Measurements from ENCODE around the gene CLEC18A. TPM values are rescaled to one million over a fixed set of nuclear protein-coding genes. Genes with fewer than 3 reads are reported as not detected.
"Not testable (repeated sequence)": the region's sequence is repeated elsewhere in the genome, so short reads cannot be mapped to it uniquely, and the experiment has no call there.

The CLEC18A gene
- total RNA-seq, 2 experiments from 2014 or later: 1.6 to 2.0 TPM

- H3K4me1 Mint-ChIP-seq; H3K27ac Mint-ChIP-seq; H3K36me3 Mint-ChIP-seq (ENCODE audit: low read depth); POLR2A ChIA-PET; H3K9me3 Mint-ChIP-seq; H3K27me3 Mint-ChIP-seq; DNase-seq; H3K4me3 Mint-ChIP-seq: not testable (repeated sequence)
- CTCF ChIA-PET: interaction anchor here (2.3 kb wide), 1 partner anchor 13 kb away, joined by 8 read pairs; no protein-coding TSS in a partner anchor
Observed at GRCh38 chr16:69943241-69944036, 7.7 kb upstream of the CLEC18A start.

GRCh38 chr16:69950411-69950810 lies 723 bp upstream of the CLEC18A start:
- H3K9me3 Mint-ChIP-seq; H3K4me3 Mint-ChIP-seq; CTCF ChIA-PET; POLR2A ChIA-PET; H3K27ac Mint-ChIP-seq; H3K36me3 Mint-ChIP-seq (ENCODE audit: low read depth); H3K4me1 Mint-ChIP-seq; H3K27me3 Mint-ChIP-seq; DNase-seq: not testable (repeated sequence)

GRCh38 chr16:69951672-69952031 lies 518 bp downstream of the CLEC18A start:
- H3K36me3 Mint-ChIP-seq (ENCODE audit: low read depth); H3K9me3 Mint-ChIP-seq; H3K4me1 Mint-ChIP-seq; H3K27ac Mint-ChIP-seq; H3K4me3 Mint-ChIP-seq; POLR2A ChIA-PET; CTCF ChIA-PET; H3K27me3 Mint-ChIP-seq; DNase-seq: not testable (repeated sequence)

GRCh38 chr16:69952116-69952515 lies 982 bp downstream of the CLEC18A start:
- H3K36me3 Mint-ChIP-seq (ENCODE audit: low read depth); H3K9me3 Mint-ChIP-seq; POLR2A ChIA-PET; H3K27me3 Mint-ChIP-seq; CTCF ChIA-PET; H3K4me3 Mint-ChIP-seq; H3K4me1 Mint-ChIP-seq; DNase-seq; H3K27ac Mint-ChIP-seq: not testable (repeated sequence)

GRCh38 chr16:69952572-69953355 lies 1.6 kb downstream of the CLEC18A start:
- DNase-seq; H3K36me3 Mint-ChIP-seq (ENCODE audit: low read depth); H3K4me3 Mint-ChIP-seq; H3K27me3 Mint-ChIP-seq; POLR2A ChIA-PET; H3K4me1 Mint-ChIP-seq; CTCF ChIA-PET; H3K27ac Mint-ChIP-seq; H3K9me3 Mint-ChIP-seq: not testable (repeated sequence)

- H3K4me3 Mint-ChIP-seq; H3K27ac Mint-ChIP-seq; POLR2A ChIA-PET; CTCF ChIA-PET; H3K27me3 Mint-ChIP-seq; H3K9me3 Mint-ChIP-seq; H3K4me1 Mint-ChIP-seq; DNase-seq; H3K36me3 Mint-ChIP-seq (ENCODE audit: low read depth): not testable (repeated sequence)
Observed at GRCh38 chr16:69954241-69954640, 3.1 kb downstream of the CLEC18A start.

GRCh38 chr16:69963312-69963711 lies 12.2 kb downstream of the CLEC18A start:
- H3K4me1 Mint-ChIP-seq; H3K4me3 Mint-ChIP-seq; CTCF ChIA-PET; POLR2A ChIA-PET; H3K27me3 Mint-ChIP-seq; DNase-seq; H3K9me3 Mint-ChIP-seq; H3K27ac Mint-ChIP-seq; H3K36me3 Mint-ChIP-seq (ENCODE audit: low read depth): not testable (repeated sequence)

- H3K9me3 Mint-ChIP-seq; CTCF ChIA-PET; H3K4me3 Mint-ChIP-seq; H3K36me3 Mint-ChIP-seq (ENCODE audit: low read depth); H3K27ac Mint-ChIP-seq; DNase-seq; POLR2A ChIA-PET; H3K4me1 Mint-ChIP-seq; H3K27me3 Mint-ChIP-seq: not testable (repeated sequence)
Observed at GRCh38 chr16:69964960-69965660, 14.0 kb downstream of the CLEC18A start.

GRCh38 chr16:69965661-69966054 lies 14.5 kb downstream of the CLEC18A start:
- CTCF ChIA-PET; H3K9me3 Mint-ChIP-seq; H3K27me3 Mint-ChIP-seq; H3K4me3 Mint-ChIP-seq; H3K27ac Mint-ChIP-seq; POLR2A ChIA-PET; DNase-seq; H3K4me1 Mint-ChIP-seq; H3K36me3 Mint-ChIP-seq (ENCODE audit: low read depth): not testable (repeated sequence)

- H3K36me3 Mint-ChIP-seq (ENCODE audit: low read depth); H3K27me3 Mint-ChIP-seq; H3K9me3 Mint-ChIP-seq; POLR2A ChIA-PET; H3K4me3 Mint-ChIP-seq; DNase-seq; CTCF ChIA-PET; H3K4me1 Mint-ChIP-seq; H3K27ac Mint-ChIP-seq: not testable (repeated sequence)
Observed at GRCh38 chr16:69967688-69968087, 16.6 kb downstream of the CLEC18A start.

GRCh38 chr16:69968125-69968524 lies 17.0 kb downstream of the CLEC18A start:
- not testable (repeated sequence) for H3K4me1 Mint-ChIP-seq

GRCh38 chr16:69969657-69970056 lies 18.5 kb downstream of the CLEC18A start:
- H3K9me3 Mint-ChIP-seq; H3K27me3 Mint-ChIP-seq; H3K36me3 Mint-ChIP-seq (ENCODE audit: low read depth); H3K4me3 Mint-ChIP-seq; DNase-seq; POLR2A ChIA-PET; H3K27ac Mint-ChIP-seq; H3K4me1 Mint-ChIP-seq: not testable (repeated sequence)
- CTCF ChIA-PET: interaction anchor here (0.7 kb wide), 1 partner anchor 408 kb away, joined by 3 read pairs; no protein-coding TSS in a partner anchor

More at GRCh38 chr16:69968125-69968524, 17.0 kb downstream of the CLEC18A start:
- H3K27me3 Mint-ChIP-seq; H3K27ac Mint-ChIP-seq; H3K36me3 Mint-ChIP-seq (ENCODE audit: low read depth); POLR2A ChIA-PET; H3K9me3 Mint-ChIP-seq; CTCF ChIA-PET; DNase-seq; H3K4me3 Mint-ChIP-seq: not testable (repeated sequence)

GRCh38 chr16:69972120-69972519 lies 21.0 kb downstream of the CLEC18A start:
- not testable (repeated sequence) for H3K27me3 Mint-ChIP-seq

More at GRCh38 chr16:69972120-69972519, 21.0 kb downstream of the CLEC18A start:
- POLR2A ChIA-PET; H3K36me3 Mint-ChIP-seq (ENCODE audit: low read depth); H3K9me3 Mint-ChIP-seq; DNase-seq; H3K4me3 Mint-ChIP-seq; H3K4me1 Mint-ChIP-seq; H3K27ac Mint-ChIP-seq: not testable (repeated sequence)
- CTCF ChIA-PET: interaction anchor here (0.6 kb wide), 1 partner anchor 55 kb away, joined by 3 read pairs; no protein-coding TSS in a partner anchor

Data from activated CD4-positive, alpha-beta memory T cell treated with anti-CD3 and anti-CD28 coated beads, Interleukin-2, amount 10 ng/mL, durations not matched to agents 7 days and 5 days (primary cell).